ENCODE data around the gene HOXB8.

- TF ChIP-seq CTCF (IDR thresholded peaks at IDR 0.05; ENCODE audit: poor library complexity) (no peak), EZH2 (IDR thresholded peaks at IDR 0.05; ENCODE audit: borderline replicate concordance) (no peak), EZH2phosphoT487 (IDR thresholded peaks at IDR 0.05; ENCODE audit: low read depth, severe bottlenecking, unreplicated experiment) (no peak)
Measured at GRCh38 chr17:48597528-48597777, 17.6 kb downstream of the HOXB8 start.

Measured in hepatocyte (in vitro differentiated cells).